Measurements from ENCODE around the gene MRS2. TPM values are rescaled to one million over a fixed set of nuclear protein-coding genes. Genes with fewer than 3 reads are reported as not detected.

MRS2 gene
- polyA plus RNA-seq, 1 donor from 2014 or later, result 47.9 TPM

DNA sequence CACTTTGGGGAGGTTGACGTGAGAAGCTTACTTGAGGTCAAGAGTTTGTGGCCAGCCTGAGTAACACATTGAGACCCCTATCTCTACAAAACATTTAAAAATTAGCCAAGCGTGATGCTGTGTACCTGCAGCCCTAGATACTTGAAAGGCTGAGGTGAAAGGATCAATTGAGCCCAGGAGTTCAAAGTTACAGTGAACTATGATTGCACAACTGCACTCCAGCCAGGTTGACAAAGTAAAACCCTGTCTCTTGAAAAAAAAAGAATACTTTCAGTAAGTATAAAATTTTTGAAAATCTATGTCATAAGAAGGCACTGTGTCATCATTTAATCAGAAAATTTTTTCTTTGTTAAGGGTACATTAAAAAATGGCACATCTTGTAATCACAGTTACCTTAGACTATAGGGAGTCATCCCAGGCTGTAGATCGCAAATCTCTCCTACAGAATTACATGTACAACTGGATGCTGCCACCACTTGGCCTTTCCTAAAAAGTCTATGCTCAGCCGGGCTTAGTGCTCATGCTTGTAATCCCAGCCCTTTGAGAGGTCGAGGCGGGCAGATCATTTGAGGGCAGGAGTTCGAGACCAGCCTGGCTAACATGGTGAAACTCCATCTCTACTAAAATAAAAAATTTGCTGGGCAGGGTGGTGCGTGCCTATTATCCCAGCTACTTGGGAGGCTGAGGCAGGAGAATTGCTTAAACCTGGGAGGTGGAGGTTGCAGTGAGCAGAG is 17.0 kb upstream of the MRS2 start:
- Histone ChIP-seq H3K36me3 (ENCODE audit: insufficient read depth, low read length) (no peaks in the 10 kb centered on the region), H4K20me1 (ENCODE audit: insufficient read depth) (no peaks in the 10 kb centered on the region), H3K9ac (ENCODE audit: low read length) (no peak overlapping the region), H3K9me2 (ENCODE audit: insufficient read depth, low read length) (no peaks in the 10 kb centered on the region), H2AFZ (ENCODE audit: low read depth, low read length) (no peak overlapping the region), H3K4me2 (ENCODE audit: low read length) (no peak overlapping the region), H3K27me3 (ENCODE audit: insufficient read depth, low read depth, low read length) (no peaks in the 10 kb centered on the region), H3K79me2 (replicated peaks; ENCODE audit: insufficient read depth, low read length) (no peaks in the 10 kb centered on the region), H3K4me3 (ENCODE audit: low read length) (no peak overlapping the region), H3K27ac (ENCODE audit: low read length) (no peak overlapping the region), H3K9me3 (ENCODE audit: low read length) (no peaks in the 10 kb centered on the region), H3F3A (ENCODE audit: insufficient read depth, low read length, poor library complexity, severe bottlenecking) (no peaks in the 10 kb centered on the region)
- TF ChIP-seq RAD21 (conservative IDR thresholded peaks at IDR 0.05), result no peak
- no peak for TF ChIP-seq TAF1 (IDR thresholded peaks at IDR 0.05; ENCODE audit: low read depth)
- no peak for TF ChIP-seq POLR2AphosphoS5 (IDR thresholded peaks at IDR 0.05)
- TF ChIP-seq REST (IDR thresholded peaks at IDR 0.05; ENCODE audit: borderline replicate concordance), result no peak
- no peak for TF ChIP-seq SMC3 (conservative IDR thresholded peaks at IDR 0.05; ENCODE audit: poor library complexity)
- no peak for TF ChIP-seq MXI1 (conservative IDR thresholded peaks at IDR 0.05; ENCODE audit: poor library complexity, severe bottlenecking)
- TF ChIP-seq, protein P1, sequence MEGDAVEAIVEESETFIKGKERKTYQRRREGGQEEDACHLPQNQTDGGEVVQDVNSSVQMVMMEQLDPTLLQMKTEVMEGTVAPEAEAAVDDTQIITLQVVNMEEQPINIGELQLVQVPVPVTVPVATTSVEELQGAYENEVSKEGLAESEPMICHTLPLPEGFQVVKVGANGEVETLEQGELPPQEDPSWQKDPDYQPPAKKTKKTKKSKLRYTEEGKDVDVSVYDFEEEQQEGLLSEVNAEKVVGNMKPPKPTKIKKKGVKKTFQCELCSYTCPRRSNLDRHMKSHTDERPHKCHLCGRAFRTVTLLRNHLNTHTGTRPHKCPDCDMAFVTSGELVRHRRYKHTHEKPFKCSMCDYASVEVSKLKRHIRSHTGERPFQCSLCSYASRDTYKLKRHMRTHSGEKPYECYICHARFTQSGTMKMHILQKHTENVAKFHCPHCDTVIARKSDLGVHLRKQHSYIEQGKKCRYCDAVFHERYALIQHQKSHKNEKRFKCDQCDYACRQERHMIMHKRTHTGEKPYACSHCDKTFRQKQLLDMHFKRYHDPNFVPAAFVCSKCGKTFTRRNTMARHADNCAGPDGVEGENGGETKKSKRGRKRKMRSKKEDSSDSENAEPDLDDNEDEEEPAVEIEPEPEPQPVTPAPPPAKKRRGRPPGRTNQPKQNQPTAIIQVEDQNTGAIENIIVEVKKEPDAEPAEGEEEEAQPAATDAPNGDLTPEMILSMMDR (IDR thresholded peaks at IDR 0.05; ENCODE audit: poor library complexity, severe bottlenecking), result no peak

DNA sequence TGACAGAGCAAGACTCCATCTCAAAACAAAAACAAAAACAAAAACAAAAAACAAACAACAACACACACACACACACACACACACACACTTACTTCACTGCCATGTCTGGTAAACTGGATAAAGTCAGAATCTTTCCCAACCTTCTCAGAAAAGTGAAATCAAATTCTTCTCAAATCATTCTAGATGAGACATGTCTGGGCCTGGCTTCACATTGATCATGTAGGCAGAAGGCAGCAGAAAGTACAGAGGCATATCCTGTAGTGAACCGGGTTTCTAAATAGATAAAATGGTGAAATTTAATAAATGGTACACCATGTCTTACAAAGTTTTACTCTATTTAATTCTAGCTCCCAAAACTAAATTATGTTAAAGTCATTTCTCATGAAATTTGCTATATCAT is 14.9 kb upstream of the MRS2 start:
- H3K27me3 ChIP-seq (ENCODE audit: insufficient read depth, low read depth, low read length), result no peaks in the 10 kb centered on the region
- H3K27ac ChIP-seq (ENCODE audit: low read length), result no peak overlapping the region
- H3K9ac ChIP-seq (ENCODE audit: low read length), result no peak overlapping the region
- TF ChIP-seq EP300 (conservative IDR thresholded peaks at IDR 0.05; ENCODE audit: poor library complexity, severe bottlenecking), result no peak
- H3K36me3 ChIP-seq (ENCODE audit: insufficient read depth, low read length), result no peaks in the 10 kb centered on the region
- H3K9me3 ChIP-seq (ENCODE audit: low read length), result no peaks in the 10 kb centered on the region
- H4K20me1 ChIP-seq (ENCODE audit: insufficient read depth), result no peaks in the 10 kb centered on the region
- H3K79me2 ChIP-seq (replicated peaks; ENCODE audit: insufficient read depth, low read length), result no peaks in the 10 kb centered on the region
- H3K9me2 ChIP-seq (ENCODE audit: insufficient read depth, low read length), result no peaks in the 10 kb centered on the region
- no peaks in the 10 kb centered on the region for H3F3A ChIP-seq (ENCODE audit: insufficient read depth, low read length, poor library complexity, severe bottlenecking)
- no peak overlapping the region for H2AFZ ChIP-seq (ENCODE audit: low read depth, low read length)
- H3K4me2 ChIP-seq (ENCODE audit: low read length), result no peak overlapping the region
- no peak overlapping the region for H3K4me3 ChIP-seq (ENCODE audit: low read length)

GRCh38 chr6:24391208-24391607 is 11.5 kb upstream of the MRS2 start:
- TF ChIP-seq MXI1 (conservative IDR thresholded peaks at IDR 0.05; ENCODE audit: poor library complexity, severe bottlenecking) (no peak), RAD21 (conservative IDR thresholded peaks at IDR 0.05) (no peak), EP300 (conservative IDR thresholded peaks at IDR 0.05; ENCODE audit: poor library complexity, severe bottlenecking) (no peak), SMC3 (conservative IDR thresholded peaks at IDR 0.05; ENCODE audit: poor library complexity) (no peak), REST (IDR thresholded peaks at IDR 0.05; ENCODE audit: borderline replicate concordance) (no peak), TAF1 (IDR thresholded peaks at IDR 0.05; ENCODE audit: low read depth) (no peak), POLR2AphosphoS5 (IDR thresholded peaks at IDR 0.05) (no peak), EZH2 (IDR thresholded peaks at IDR 0.05; ENCODE audit: borderline replicate concordance, insufficient read depth, low read length, poor library complexity, severe bottlenecking) (no peak)
- TF ChIP-seq, protein P1 (IDR thresholded peaks at IDR 0.05; ENCODE audit: poor library complexity, severe bottlenecking), result no peak
- H3K27ac ChIP-seq (ENCODE audit: low read length), result no peak overlapping the region
- H3F3A ChIP-seq (ENCODE audit: insufficient read depth, low read length, poor library complexity, severe bottlenecking), result no peaks in the 10 kb centered on the region
- no peak overlapping the region for H3K4me3 ChIP-seq (ENCODE audit: low read length)
- H3K9ac ChIP-seq (ENCODE audit: low read length), result no peak overlapping the region
- no peaks in the 10 kb centered on the region for H3K9me2 ChIP-seq (ENCODE audit: insufficient read depth, low read length)
- H3K36me3 ChIP-seq (ENCODE audit: insufficient read depth, low read length), result no peaks in the 10 kb centered on the region
- H4K20me1 ChIP-seq (ENCODE audit: insufficient read depth), result no peaks in the 10 kb centered on the region
- no peaks in the 10 kb centered on the region for H3K9me3 ChIP-seq (ENCODE audit: low read length)
- no peak overlapping the region for H2AFZ ChIP-seq (ENCODE audit: low read depth, low read length)
- H3K27me3 ChIP-seq (ENCODE audit: insufficient read depth, low read depth, low read length), result no peaks in the 10 kb centered on the region
- H3K79me2 ChIP-seq (replicated peaks; ENCODE audit: insufficient read depth, low read length), result no peaks in the 10 kb centered on the region
- H3K4me2 ChIP-seq (ENCODE audit: low read length), result no peak overlapping the region
